GM12878 (cell line): ENCODE data around the gene TSSK2. TPM values are rescaled to one million over a fixed set of nuclear protein-coding genes. Genes with fewer than 3 reads are reported as not detected.
"Not testable (repeated sequence)": the region's sequence is repeated elsewhere in the genome, so short reads cannot be mapped to it uniquely, and the experiment has no call there.

Experiments used
- ATAC-seq: fragments of 200-7000 bp; cut with Tn5 transposase; 3 replicates; pipeline ENCODE4 v1.9.1; 2020; ENCODE audit warnings: mild to moderate bottlenecking, moderate library complexity
- BruUV-seq: library from RNA; stranded (reverse); fragments of 400-500 nt; replicated peaks from 2 replicates; lab custom pipeline; 2021; lab: Mats Ljungman, UMichigan
- CTCF ChIA-PET: fragments of 300-600 bp; sonication (Branson Sonifier 250); formaldehyde crosslinking; extraction: SDS; loops from one replicate; lab custom pipeline; 2021; ENCODE audit warnings: inconsistent platforms; lab: Yijun Ruan, JAX
- POLR2A ChIA-PET: fragments of 350-600 bp; formaldehyde crosslinking; extraction: SDS; loops from one replicate; lab custom pipeline; 2021; ENCODE audit warnings: inconsistent platforms; lab: Charles Lee
- RAD21 ChIA-PET: fragments of 300-600 bp; sonication (Branson Sonifier 250); formaldehyde crosslinking; loops from one replicate; lab custom pipeline; 2023; ENCODE audit warnings: antibody characterized with exemption; ENCODE audit not compliant: unreplicated experiment; lab: Charles Lee
- SMC1A ChIA-PET: fragments of 300-600 bp; sonication (Branson Sonifier 250); formaldehyde crosslinking; loops from one replicate; lab custom pipeline; 2023; ENCODE audit not compliant: unreplicated experiment, uncharacterized antibody; lab: Charles Lee
- DNase-seq: peaks from one replicate; pipeline ENCODE4 v3.0.0-alpha.2; 2011; ENCODE audit warnings: low read depth, low spot score
- FAIRE-seq: peaks from 3 replicates; lab custom pipeline; 2011; peaks lifted over from hg19 to GRCh38; lab: Jason Lieb, UNC
- H2AFZ ChIP-seq: 2 replicates; pipeline ENCODE4 v1.6.0; 2011; ENCODE audit warnings: low read depth, low read length, control low read depth; ENCODE audit not compliant: control insufficient read depth
- H3K27ac ChIP-seq: 2 replicates; pipeline ENCODE4 v1.5.1; 2011; ENCODE audit warnings: control low read depth; ENCODE audit not compliant: control insufficient read depth, insufficient read depth
- H3K27me3 ChIP-seq, 2 experiments: replicated peaks in 1 of 2; 2 replicates each; pipeline versions ENCODE4 v1.6.0 to v1.6.1; 2011; ENCODE audit warnings: low read length in 1 of 2; ENCODE audit not compliant: control insufficient read depth in 2 of 2, insufficient read depth in 2 of 2
- H3K36me3 ChIP-seq, 2 experiments: 2 replicates each; pipeline ENCODE4 v1.5.1; 2011; ENCODE audit warnings: low read length in 1 of 2; ENCODE audit not compliant: control insufficient read depth in 2 of 2, insufficient read depth in 2 of 2
- H3K4me1 ChIP-seq: 2 replicates; pipeline ENCODE4 v1.6.1; 2011; ENCODE audit warnings: mild to moderate bottlenecking, low read length, moderate library complexity, mixed read lengths; ENCODE audit not compliant: control insufficient read depth, insufficient read depth
- H3K4me2 ChIP-seq: 2 replicates; pipeline ENCODE4 v1.6.0; 2011; ENCODE audit warnings: control low read depth; ENCODE audit not compliant: control insufficient read depth, insufficient read depth
- H3K4me3 ChIP-seq: fragments of 200-600 bp; sonication (generic); 2 replicates; pipeline ENCODE4 v1.5.1; 2016
- H3K79me2 ChIP-seq: 2 replicates; pipeline ENCODE4 v1.6.0; 2011; ENCODE audit warnings: low read length; ENCODE audit not compliant: control insufficient read depth, insufficient read depth
- H3K9ac ChIP-seq: 2 replicates; pipeline ENCODE4 v1.8.0; 2011; ENCODE audit warnings: low read length, control low read depth, mixed read lengths; ENCODE audit not compliant: control insufficient read depth, insufficient read depth
- H3K9me3 ChIP-seq: replicated peaks from 3 replicates; pipeline ENCODE4 v1.5.1; 2011; ENCODE audit warnings: mild to moderate bottlenecking, low read length; ENCODE audit not compliant: control insufficient read depth, insufficient read depth
- H4K20me1 ChIP-seq: 2 replicates; pipeline ENCODE4 v1.6.0; 2011; ENCODE audit not compliant: control insufficient read depth, insufficient read depth
- BACH1 ChIP-seq: fragments of 450-650 bp; IDR thresholded peaks from 2 replicates; pipeline ENCODE4 v1.6.1; 2017; ENCODE audit warnings: mild to moderate bottlenecking, borderline replicate concordance
- ETV6 ChIP-seq, 2 experiments: fragments of 450-650 bp in 1 of 2; IDR thresholded peaks in 1 of 2; conservative IDR thresholded peaks in 1 of 2; 2 replicates each; pipeline ENCODE4 v1.6.1; 2014; ENCODE audit warnings: antibody characterized with exemption in 1 of 2, borderline replicate concordance in 1 of 2, low read depth in 1 of 2, mild to moderate bottlenecking in 1 of 2, moderate library complexity in 1 of 2
- EZH2 ChIP-seq: IDR thresholded peaks from 2 replicates; pipeline ENCODE4 v1.6.1; 2012; ENCODE audit warnings: low read depth, mild to moderate bottlenecking, control low read depth, inconsistent platforms, low read length, borderline replicate concordance; ENCODE audit not compliant: control insufficient read depth
- PAX5 ChIP-seq: IDR thresholded peaks from 2 replicates; pipeline ENCODE4 v1.6.1; 2011; ENCODE audit warnings: low read depth, low read length, borderline replicate concordance
- SREBF2 ChIP-seq: IDR thresholded peaks from 2 replicates; pipeline ENCODE4 v1.6.1; 2012; ENCODE audit warnings: mild to moderate bottlenecking, low read length
- SRF ChIP-seq, 2 experiments: IDR thresholded peaks; 2 replicates each; pipeline ENCODE4 v1.6.1; 2011; ENCODE audit warnings: low read depth in 2 of 2, low read length in 2 of 2, mild to moderate bottlenecking in 1 of 2, moderate library complexity in 1 of 2
- WGBS: methylation state at CpG from one replicate; pipeline ENCODE4 v1.1.6; 2016; ENCODE audit warnings: low lambda C conversion rate; ENCODE audit not compliant: insufficient replicate concordance, insufficient coverage; ENCODE audit errors: missing lambda C conversion rate; 5-methylcytosine and 5-hydroxymethylcytosine counted together
- in situ Hi-C: fragments of 300-500 bp; cut with MboI; formaldehyde crosslinking; loops from 9 replicates; pipeline ENCODE4 v1.14.3; 2018; ENCODE audit warnings: mixed read lengths
- intact Hi-C: fragments of 100-400 bp; cut with micrococcal nuclease; formaldehyde crosslinking; loops from one replicate; pipeline ENCODE4 v1.14.2; 2022; ENCODE audit not compliant: unreplicated experiment
- polyA plus RNA-seq, 11 experiments: library from polyadenylated mRNA; depleted of rRNA in 4 of 11; unstranded in 6 of 11; stranded (reverse) in 5 of 11; fragments of >200 nt; fragmentation: Nextera tagmentation in 4 of 11; fragmentation: Illumina TruSeq in 1 of 11; extraction: Ambion mirVana in 4 of 11; extraction: Trizol in 1 of 11; gene quantifications; 1 replicate in 1 of 11; 2 replicates in 10 of 11; pipeline versions ENCODE4 v1.2.1 to v1.2.3, GENCODE V29; 2011 to 2016; ENCODE audit warnings: inconsistent platforms in 2 of 11, missing spikeins in 2 of 11, low read depth in 1 of 11
- total RNA-seq, 4 experiments: library from RNA; depleted of rRNA in 3 of 4; stranded (reverse); fragments of >200 nt in 3 of 4; fragmentation: Illumina TruSeq in 1 of 4; extraction: Trizol in 1 of 4; gene quantifications; 2 replicates each; pipeline versions ENCODE4 v1.2.1 to v1.2.3, GENCODE V29; 2013 to 2021
- TF ChIP-seq, protein P1 (sequence below): IDR thresholded peaks from 2 replicates; pipeline ENCODE4 v1.6.1; 2011; ENCODE audit warnings: borderline replicate concordance, low read depth, mild to moderate bottlenecking, moderate library complexity, low read length; ENCODE audit not compliant: insufficient read depth, poor library complexity, severe bottlenecking
- TF ChIP-seq, protein P2 (sequence below): fragments of 450-650 bp; IDR thresholded peaks from 2 replicates; pipeline ENCODE4 v1.6.1; 2017; ENCODE audit warnings: antibody characterized with exemption, mild to moderate bottlenecking, moderate library complexity

Gene TSSK2
- total and polyA plus RNA-seq, 10 of the 15 experiments (the other 5 are each of a cell fraction or from before 2014, with no cell fraction given): 0.03 to 0.17 TPM; not detected in 8

DNA sequence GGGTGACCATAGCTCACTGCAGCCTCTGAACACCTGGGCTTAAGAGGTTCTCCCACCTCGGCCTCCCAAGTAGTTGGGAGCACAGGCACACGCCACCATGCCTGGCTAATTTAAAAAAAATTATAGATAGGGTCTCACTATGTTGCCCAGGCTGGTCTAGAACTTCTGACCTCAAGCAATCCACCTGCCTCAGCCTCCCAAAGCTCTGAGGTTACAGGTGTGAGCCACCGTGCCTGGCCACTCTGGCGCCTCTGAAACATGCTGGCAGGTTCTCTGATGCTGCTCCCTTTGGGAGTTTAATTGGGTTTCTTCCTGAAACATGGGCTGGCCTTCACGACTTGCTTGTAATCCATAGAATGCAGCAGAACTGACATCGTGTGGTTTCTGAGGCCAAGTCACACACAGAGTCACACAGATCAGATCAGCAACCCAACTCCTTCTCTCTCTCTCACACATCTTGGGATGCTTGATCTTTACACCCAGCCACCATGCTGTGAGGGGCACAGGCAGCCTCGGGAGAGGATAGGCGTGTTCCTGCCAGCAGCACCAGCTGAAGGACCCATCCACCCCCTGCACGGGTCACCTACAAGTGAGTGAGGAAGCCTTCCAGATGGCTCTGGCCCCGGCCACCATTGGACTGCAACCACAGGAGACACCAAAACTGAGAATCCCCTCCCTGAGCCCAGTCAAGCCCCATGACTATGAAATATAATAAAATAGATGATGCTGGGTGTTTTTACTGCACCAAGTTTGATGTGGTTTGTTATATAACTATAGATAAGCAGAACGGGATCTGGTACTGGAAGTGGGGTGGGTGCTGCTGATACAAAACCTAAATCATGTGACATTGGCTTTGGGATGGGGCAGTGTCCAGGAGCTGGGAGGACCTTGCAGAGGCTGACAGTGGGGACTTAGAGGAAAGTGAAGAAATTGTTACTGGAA is 22.1 kb downstream of the TSSK2 start:
- WGBS: 14% methylated on average over 11 of the region's 11 CpGs
- no peaks in the 10 kb centered on the region for H3K9me3 ChIP-seq
- no peak overlapping the region for H3K4me2 ChIP-seq
- no peak overlapping the region for H2AFZ ChIP-seq
- H3K4me3 ChIP-seq: no peak overlapping the region
- H3K79me2 ChIP-seq: no peaks in the 10 kb centered on the region
- no TSS peak for BruUV-seq
- H3K27ac ChIP-seq: no peak overlapping the region
- peaks cover 5 to 13% of the 10 kb centered on the region in 2 experiments for H3K27me3 ChIP-seq
- intact Hi-C loops: no loop called here
- H3K36me3 ChIP-seq: no peaks in the 10 kb centered on the region
- SMC1A ChIA-PET: no interaction called here
- CTCF ChIA-PET: interaction anchor here (0.9 kb wide), 1 partner anchor 9 kb away, joined by 5 read pairs; the partner anchor contains the start of gene ESS2
- TF ChIP-seq SREBF2 (no peak), ETV6 (conservative IDR thresholded peaks at IDR 0.05 in 1 of 2, IDR thresholded peaks at IDR 0.05 in 1 of 2; ENCODE audit: borderline replicate concordance in 1 of 2, low read depth in 1 of 2) (no peak), BACH1 (no peak), SRF (IDR thresholded peaks at IDR 0.05; ENCODE audit: low read depth in 2 of 2, low read length in 2 of 2) (no peak), PAX5 (no peak), EZH2 (no peak)
- TF ChIP-seq, protein P1, sequence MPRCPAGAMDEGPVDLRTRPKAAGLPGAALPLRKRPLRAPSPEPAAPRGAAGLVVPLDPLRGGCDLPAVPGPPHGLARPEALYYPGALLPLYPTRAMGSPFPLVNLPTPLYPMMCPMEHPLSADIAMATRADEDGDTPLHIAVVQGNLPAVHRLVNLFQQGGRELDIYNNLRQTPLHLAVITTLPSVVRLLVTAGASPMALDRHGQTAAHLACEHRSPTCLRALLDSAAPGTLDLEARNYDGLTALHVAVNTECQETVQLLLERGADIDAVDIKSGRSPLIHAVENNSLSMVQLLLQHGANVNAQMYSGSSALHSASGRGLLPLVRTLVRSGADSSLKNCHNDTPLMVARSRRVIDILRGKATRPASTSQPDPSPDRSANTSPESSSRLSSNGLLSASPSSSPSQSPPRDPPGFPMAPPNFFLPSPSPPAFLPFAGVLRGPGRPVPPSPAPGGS: no peak
- TF ChIP-seq, protein P2, sequence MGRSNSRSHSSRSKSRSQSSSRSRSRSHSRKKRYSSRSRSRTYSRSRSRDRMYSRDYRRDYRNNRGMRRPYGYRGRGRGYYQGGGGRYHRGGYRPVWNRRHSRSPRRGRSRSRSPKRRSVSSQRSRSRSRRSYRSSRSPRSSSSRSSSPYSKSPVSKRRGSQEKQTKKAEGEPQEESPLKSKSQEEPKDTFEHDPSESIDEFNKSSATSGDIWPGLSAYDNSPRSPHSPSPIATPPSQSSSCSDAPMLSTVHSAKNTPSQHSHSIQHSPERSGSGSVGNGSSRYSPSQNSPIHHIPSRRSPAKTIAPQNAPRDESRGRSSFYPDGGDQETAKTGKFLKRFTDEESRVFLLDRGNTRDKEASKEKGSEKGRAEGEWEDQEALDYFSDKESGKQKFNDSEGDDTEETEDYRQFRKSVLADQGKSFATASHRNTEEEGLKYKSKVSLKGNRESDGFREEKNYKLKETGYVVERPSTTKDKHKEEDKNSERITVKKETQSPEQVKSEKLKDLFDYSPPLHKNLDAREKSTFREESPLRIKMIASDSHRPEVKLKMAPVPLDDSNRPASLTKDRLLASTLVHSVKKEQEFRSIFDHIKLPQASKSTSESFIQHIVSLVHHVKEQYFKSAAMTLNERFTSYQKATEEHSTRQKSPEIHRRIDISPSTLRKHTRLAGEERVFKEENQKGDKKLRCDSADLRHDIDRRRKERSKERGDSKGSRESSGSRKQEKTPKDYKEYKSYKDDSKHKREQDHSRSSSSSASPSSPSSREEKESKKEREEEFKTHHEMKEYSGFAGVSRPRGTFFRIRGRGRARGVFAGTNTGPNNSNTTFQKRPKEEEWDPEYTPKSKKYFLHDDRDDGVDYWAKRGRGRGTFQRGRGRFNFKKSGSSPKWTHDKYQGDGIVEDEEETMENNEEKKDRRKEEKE: no peak
- TF ChIP-seq, all 136 proteins: peak for 0
- no peak overlapping the region for H3K9ac ChIP-seq
- FAIRE-seq (no peak), DNase-seq (no peak), ATAC-seq (no peak)
- no peaks in the 10 kb centered on the region for H4K20me1 ChIP-seq
- no peaks in the 10 kb centered on the region for H3K4me1 ChIP-seq
- RAD21 ChIA-PET: no interaction called here
- in situ Hi-C loops: no loop called here
- POLR2A ChIA-PET: no interaction called here

DNA sequence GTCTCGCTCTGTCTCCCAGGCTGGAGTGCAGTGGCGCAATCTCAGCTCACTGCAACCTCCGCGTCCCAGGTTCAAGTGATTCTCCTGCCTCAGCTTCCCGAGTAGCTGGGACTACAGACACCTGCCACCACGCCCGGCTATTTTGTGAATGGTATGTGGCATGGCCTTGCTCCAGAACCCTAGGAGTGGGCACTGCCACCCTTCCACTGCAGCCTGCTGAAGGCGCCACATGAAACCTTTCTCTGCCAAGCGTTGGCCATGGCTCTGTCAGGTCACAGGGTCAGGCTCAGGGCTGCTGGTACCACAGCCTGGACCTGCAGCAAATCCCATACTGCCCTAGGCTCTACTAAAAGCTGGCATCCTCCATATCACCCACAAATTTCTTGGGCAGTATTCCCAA is 25.0 kb downstream of the TSSK2 start:
- ATAC-seq, in situ Hi-C loops, H3K4me1 ChIP-seq, H3K79me2 ChIP-seq, H3K4me2 ChIP-seq, H2AFZ ChIP-seq, H3K27me3 ChIP-seq, RAD21 ChIA-PET, H3K4me3 ChIP-seq, DNase-seq, H4K20me1 ChIP-seq, FAIRE-seq, intact Hi-C loops, H3K36me3 ChIP-seq, H3K9ac ChIP-seq, POLR2A ChIA-PET, BruUV-seq, H3K9me3 ChIP-seq, H3K27ac ChIP-seq: not testable (repeated sequence)
- SMC1A ChIA-PET: interaction anchor here (0.6 kb wide), 1 partner anchor 268 kb away, joined by 3 read pairs; no protein-coding TSS in a partner anchor
- 69% methylated on average over 9 of the region's 9 CpGs for WGBS
- CTCF ChIA-PET: interaction anchor here (2.3 kb wide), 1 partner anchor 11 kb away, joined by 8 read pairs; the partner anchor contains the start of gene ESS2
